Endometrial microvascular endothelial cells (primary cell): Measurements from ENCODE around the gene B3GAT2. TPM values are rescaled to one million over a fixed set of nuclear protein-coding genes. Genes with fewer than 3 reads are reported as not detected.

ENCODE experiments used
- in situ Hi-C: cut with HindIII; loops from 2 replicates; pipeline ENCODE4 v1.10.0; 2017; ENCODE audit warnings: low sequenced_read_pairs, low pct_unique_long_range_greater_than_20kb; ENCODE audit errors: inconsistent ontology term
- total RNA-seq: library from RNA; depleted of rRNA; stranded (reverse); fragments of >200 nt; gene quantifications from one replicate; pipeline ENCODE4 v1.2.3, GENCODE V29; 2015; ENCODE audit errors: inconsistent ontology term

The B3GAT2 gene
- total RNA-seq, 1 donor from 2014 or later, result not detected

GRCh38 chr6:70847106-70848084 lies 109.5 kb downstream of the B3GAT2 start:
- in situ Hi-C loops, result no loop called here

GRCh38 chr6:70846207-70846835 lies 110.5 kb downstream of the B3GAT2 start:
- in situ Hi-C loops, result no loop called here

- in situ Hi-C loops, result no loop called here
These were observed 112.6 kb downstream of the B3GAT2 start for GRCh38 chr6:70844301-70844700.

- in situ Hi-C loops, result no loop called here
These were observed 113.4 kb downstream of the B3GAT2 start for GRCh38 chr6:70843328-70843918.

GRCh38 chr6:70842541-70842940 lies 114.3 kb downstream of the B3GAT2 start:
- in situ Hi-C loops, result no loop called here

GRCh38 chr6:70841112-70841511 lies 115.7 kb downstream of the B3GAT2 start:
- in situ Hi-C loops, result no loop called here

GRCh38 chr6:70839286-70840266 lies 117.3 kb downstream of the B3GAT2 start:
- in situ Hi-C loops, result no loop called here

- in situ Hi-C loops, result no loop called here
These were observed 118.0 kb downstream of the B3GAT2 start for GRCh38 chr6:70838907-70839285.

- in situ Hi-C loops, result no loop called here
These were observed 122.3 kb downstream of the B3GAT2 start for GRCh38 chr6:70834520-70834919.

GRCh38 chr6:70831427-70831826 lies 125.4 kb downstream of the B3GAT2 start:
- in situ Hi-C loops, result no loop called here

- in situ Hi-C loops, result no loop called here
These were observed 133.2 kb downstream of the B3GAT2 start for GRCh38 chr6:70823651-70824050.

GRCh38 chr6:70821751-70822150 lies 135.1 kb downstream of the B3GAT2 start:
- in situ Hi-C loops, result no loop called here

- in situ Hi-C loops, result no loop called here
These were observed 136.1 kb downstream of the B3GAT2 start for GRCh38 chr6:70820778-70821177.

GRCh38 chr6:70819646-70820045 lies 137.2 kb downstream of the B3GAT2 start:
- in situ Hi-C loops, result no loop called here

- in situ Hi-C loops, result no loop called here
These were observed 143.0 kb downstream of the B3GAT2 start for GRCh38 chr6:70813885-70814284.

GRCh38 chr6:70811788-70812187 lies 145.1 kb downstream of the B3GAT2 start:
- in situ Hi-C loops, result no loop called here
